Liver (tissue), 2 donors: Measurements from ENCODE around the gene DOCK1.
"Not testable (repeated sequence)": the region's sequence is repeated elsewhere in the genome, so short reads cannot be mapped to it uniquely, and the experiment has no call there.

ENCODE experiments used
- FOXA1 ChIP-seq: IDR thresholded peaks from 2 replicates; pipeline ENCODE4 v1.6.1; 2016; ENCODE audit warnings: antibody characterized with exemption
- HNF4G ChIP-seq: IDR thresholded peaks from 2 replicates; pipeline ENCODE4 v1.6.1; 2016; ENCODE audit warnings: antibody characterized with exemption
- MAX ChIP-seq: IDR thresholded peaks from 2 replicates; pipeline ENCODE4 v1.6.1; 2016; ENCODE audit warnings: antibody characterized with exemption
- donor health status: healthy.

GRCh38 chr10:126938121-126938520, 32.9 kb downstream of the DOCK1 start:
- not testable (repeated sequence) for TF ChIP-seq HNF4G, MAX, FOXA1
